ENCODE measurements around the gene RIN3.

RIN3 gene

DNA sequence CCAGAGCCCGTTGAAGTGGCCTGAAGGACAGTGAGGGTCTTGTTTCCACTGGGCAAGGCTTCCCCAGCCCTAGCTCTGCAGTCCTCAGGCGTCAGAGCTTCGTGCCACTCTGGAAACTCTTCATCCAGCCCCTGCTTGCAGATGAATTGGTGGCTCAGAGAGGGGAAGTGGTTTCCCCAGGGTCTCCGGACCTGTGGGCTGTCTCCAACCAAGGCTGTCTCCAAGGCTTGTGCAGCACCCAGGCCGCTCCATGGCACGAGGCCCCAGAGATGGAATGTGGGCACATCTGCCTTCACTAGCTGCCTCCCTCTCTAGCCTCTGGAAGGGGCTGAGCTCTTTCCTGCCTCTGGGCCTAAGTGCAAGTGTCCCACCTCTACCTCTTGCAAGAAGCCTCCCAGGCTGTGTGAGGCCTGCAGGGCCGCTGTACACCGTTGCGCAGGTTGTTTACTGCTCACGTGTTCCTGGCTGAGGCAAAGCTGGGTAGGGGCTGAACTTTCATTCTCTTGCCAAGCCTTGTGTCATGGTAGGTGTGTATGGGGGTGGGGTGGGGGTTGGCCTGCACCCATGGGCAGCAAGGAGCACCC is 11.1 kb downstream of the RIN3 start:
- DNase-seq (ENCODE audit: low spot score): no peak

DNA sequence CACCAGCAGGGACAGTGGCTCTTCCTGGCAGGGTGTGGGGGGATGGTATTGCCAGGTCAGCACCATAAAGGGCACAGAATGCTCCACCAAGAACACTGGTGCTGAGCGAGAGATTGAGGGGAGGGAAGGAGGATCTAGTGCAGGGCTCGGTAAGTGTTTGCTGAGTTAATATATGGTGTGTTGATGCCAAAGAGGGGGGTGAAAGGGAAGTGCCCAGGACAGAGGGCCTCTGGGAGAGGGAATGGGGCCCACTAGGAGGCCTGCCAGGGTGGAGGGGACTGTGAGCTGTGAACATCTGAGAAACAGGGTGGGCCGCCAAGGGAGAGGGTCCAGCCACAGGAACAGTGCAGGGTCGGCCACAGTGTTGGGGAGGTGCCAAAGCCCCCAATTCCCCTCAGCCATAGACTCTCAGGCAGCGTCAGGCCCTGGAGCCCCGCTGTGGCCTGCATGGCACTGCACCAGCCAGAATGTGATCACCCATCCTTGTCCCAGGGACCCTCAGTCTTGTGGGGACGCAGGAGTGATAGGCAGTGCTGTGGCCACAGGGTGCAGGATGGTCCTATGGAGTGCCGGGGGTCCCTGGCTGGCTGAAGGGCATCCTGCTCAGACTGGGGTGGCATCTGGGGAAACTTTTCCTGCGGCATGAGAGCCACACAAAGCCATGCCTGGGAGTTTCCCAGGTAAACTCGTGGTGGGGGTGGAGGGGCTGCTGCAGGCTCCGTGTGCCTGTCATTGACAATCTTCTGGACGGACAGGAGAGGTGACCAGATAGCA is 11.9 kb downstream of the RIN3 start:
- no peak for DNase-seq (ENCODE audit: low spot score)
- TF ChIP-seq, protein P1, sequence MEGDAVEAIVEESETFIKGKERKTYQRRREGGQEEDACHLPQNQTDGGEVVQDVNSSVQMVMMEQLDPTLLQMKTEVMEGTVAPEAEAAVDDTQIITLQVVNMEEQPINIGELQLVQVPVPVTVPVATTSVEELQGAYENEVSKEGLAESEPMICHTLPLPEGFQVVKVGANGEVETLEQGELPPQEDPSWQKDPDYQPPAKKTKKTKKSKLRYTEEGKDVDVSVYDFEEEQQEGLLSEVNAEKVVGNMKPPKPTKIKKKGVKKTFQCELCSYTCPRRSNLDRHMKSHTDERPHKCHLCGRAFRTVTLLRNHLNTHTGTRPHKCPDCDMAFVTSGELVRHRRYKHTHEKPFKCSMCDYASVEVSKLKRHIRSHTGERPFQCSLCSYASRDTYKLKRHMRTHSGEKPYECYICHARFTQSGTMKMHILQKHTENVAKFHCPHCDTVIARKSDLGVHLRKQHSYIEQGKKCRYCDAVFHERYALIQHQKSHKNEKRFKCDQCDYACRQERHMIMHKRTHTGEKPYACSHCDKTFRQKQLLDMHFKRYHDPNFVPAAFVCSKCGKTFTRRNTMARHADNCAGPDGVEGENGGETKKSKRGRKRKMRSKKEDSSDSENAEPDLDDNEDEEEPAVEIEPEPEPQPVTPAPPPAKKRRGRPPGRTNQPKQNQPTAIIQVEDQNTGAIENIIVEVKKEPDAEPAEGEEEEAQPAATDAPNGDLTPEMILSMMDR (IDR thresholded peaks at IDR 0.05; ENCODE audit: extremely low read depth, missing control alignments): no peak

More for the DNA sequence above, 11.1 kb downstream of the RIN3 start:
- TF ChIP-seq, protein P1 (IDR thresholded peaks at IDR 0.05; ENCODE audit: extremely low read depth, missing control alignments): no peak

DNA sequence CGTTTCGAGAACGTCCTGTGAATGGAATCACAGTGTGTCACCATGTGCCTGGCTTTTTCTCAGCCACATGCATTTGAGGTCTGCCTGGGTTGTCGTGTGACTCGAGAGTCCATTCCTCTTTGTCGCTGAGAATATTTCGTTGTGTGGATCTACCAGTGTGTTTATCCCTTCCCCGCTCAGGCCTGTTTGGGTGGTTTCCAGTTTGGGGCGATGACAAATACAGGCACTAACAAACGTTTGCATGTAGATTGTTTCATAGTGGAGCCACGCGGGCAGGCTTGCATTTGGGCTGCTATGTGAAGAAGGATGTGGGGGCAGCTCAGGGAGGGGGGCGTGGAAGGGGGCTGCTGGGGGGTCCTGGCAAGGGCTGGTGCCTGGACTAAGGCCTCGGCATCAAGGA is 14.1 kb downstream of the RIN3 start:
- TF ChIP-seq, protein P1 (IDR thresholded peaks at IDR 0.05; ENCODE audit: extremely low read depth, missing control alignments): no peak
- DNase-seq (ENCODE audit: low spot score): no peak

DNA sequence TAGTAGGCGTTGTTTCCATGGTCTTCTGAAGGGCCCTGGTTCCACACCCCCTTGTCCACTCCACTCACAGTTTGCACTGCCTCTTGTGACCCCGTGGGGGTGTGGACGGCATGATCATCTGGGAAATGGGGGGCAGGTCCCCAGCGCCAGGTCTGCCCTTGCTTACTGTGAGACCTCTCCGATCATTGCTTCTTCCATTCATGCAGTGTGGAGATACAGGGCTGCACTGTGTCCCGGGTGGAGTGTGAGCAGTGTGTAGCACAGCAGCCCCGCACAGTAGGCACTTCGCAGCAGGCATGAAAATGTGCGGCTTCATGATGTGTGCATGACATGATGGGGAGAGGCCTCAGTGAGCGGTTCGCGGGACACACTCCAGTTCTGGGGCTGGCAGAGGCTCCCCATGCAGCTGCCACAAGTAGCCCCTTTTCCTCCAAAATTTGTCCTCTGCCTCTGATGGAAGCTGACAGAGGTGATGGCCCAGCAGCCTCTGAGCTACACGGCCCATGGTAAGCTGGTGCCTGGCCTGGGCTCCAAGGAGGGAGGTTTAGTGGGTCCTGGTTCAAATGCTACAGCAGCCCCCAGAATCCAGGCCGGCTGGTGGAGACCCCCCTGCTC is 15.0 kb downstream of the RIN3 start:
- TF ChIP-seq, protein P1 (IDR thresholded peaks at IDR 0.05; ENCODE audit: extremely low read depth, missing control alignments): no peak
- no peak for DNase-seq (ENCODE audit: low spot score)

DNA sequence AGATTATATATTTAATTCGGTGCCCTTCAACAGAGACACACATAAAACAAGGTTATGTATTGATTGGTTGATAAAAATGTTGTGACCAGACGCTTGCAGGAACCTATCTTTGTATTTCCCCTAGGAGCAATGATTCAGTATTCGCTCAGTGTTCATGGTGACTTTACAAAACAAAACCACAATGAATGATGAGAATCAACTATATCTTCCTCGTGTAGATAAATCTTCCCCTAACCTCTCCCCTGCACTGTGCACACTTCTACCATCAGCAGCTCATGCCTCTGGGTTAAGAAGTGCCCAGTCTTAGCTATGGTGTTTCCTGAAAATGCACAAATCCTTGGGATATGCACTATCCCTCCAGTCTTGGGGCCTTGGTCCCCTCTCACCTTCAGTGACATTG is 16.3 kb downstream of the RIN3 start:
- TF ChIP-seq, protein P1 (IDR thresholded peaks at IDR 0.05; ENCODE audit: extremely low read depth, missing control alignments): no peak
- no peak for DNase-seq (ENCODE audit: low spot score)

DNA sequence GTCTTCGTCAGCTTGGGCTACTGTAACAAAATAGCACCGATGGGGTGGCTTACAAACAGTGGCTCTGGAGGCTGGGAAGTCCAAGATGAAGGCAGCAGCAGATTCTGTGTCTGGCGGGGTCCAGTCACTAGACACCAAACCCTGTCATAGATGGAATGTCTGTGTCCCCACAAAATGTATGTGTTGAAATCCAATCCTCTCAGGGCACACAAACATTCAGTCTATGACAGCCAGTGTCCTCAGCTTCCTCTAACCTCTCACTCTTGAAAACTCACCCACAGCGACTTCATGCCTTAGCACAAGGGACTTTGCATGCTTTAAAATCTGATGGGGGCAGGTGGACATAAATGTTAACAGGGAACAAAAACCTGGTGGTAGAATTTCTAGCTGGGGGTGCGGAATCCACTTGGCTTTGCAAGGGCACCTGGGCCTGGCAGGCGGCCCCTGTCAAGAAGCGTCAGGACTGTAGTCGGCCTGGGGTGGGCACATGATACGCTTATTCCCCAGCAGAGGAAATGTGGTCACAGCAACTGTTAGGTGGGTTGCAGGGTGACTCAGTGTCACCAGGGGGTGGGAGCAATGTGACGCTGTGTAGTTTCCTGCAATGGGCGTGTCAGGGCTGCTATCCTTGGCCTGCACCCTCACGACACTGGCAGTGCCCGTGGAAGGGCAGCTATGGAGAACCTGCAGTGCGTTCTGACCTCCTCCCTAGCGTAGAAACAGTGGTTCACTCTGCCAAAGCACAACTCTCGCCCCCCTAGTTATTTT is 17.7 kb downstream of the RIN3 start:
- no peak for DNase-seq (ENCODE audit: low spot score)
- TF ChIP-seq, protein P1 (IDR thresholded peaks at IDR 0.05; ENCODE audit: extremely low read depth, missing control alignments): no peak
